Subcutaneous preadipocyte (primary cell): ENCODE results near the gene MRPS18A. TPM values are rescaled to one million over a fixed set of nuclear protein-coding genes. Genes with fewer than 3 reads are reported as not detected.

ENCODE experiments used
- total RNA-seq: library from RNA; depleted of rRNA; stranded (reverse); fragments of >200 nt; gene quantifications from 2 replicates; pipeline ENCODE4 v1.2.3, GENCODE V29; 2012

The MRPS18A gene
- total RNA-seq, result 34.6 and 35.6 TPM in 2 replicates

DNA sequence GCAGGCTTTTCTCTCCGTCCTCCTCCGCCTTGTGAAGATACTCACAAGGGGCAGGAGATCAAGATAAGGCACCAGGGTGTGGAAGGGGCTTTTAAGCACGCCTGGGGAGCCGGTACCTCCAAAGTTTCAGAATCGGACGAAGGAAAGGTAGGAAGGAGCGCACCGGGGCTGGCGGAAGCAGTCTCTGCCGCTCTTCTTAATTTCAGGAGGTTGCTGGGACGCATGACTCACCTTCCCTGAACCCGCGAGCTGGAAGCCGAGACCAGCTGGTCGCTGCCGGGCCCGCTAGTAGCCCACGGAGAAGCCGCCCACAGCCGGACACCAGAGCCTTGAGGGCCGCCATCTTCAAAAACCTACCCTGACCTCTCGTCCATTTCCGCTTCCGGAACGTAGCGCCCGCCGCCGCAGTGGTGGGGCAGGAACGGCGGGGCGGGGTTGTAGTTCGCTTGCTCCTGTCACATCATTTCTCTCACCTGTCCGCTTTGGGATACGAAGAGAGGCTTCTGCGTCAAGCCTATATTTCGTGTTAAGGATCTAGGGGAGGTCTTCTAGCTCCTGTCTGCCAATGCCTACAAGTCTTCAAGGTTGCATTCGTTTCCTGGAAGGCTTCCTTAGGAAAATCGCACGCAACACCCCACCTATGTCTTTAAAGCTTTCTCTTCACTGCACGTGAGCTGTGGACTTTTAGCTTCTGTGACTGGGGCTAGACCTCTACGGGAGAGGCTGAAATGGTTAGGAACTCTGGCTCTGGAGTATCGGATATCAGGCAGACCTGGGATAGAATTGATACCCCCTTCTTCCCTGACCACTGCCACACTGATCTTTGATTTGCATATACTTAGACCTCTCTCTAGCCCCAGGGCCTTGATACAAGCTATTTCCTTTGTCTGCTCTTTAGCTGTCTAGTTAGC lies at the start of gene MRPS18A:
TSS of gene MRPS18A (minus strand) at position 355 of the 911 bp plus-strand sequence. CDS start at position 343, 12 bp downstream.

GRCh38 chr6:43644940-43645612 lies 42.5 kb downstream of the MRPS18A start, which contains the start of gene RSPH9:
Gene RSPH9, plus strand, starts transcription at chr6:43645036. Its CDS starts 63 bp downstream, at chr6:43645099.

GRCh38 chr6:43635387-43636307 lies 51.9 kb downstream of the MRPS18A start, which contains the start of gene MAD2L1BP:
Gene MAD2L1BP, plus strand, starts transcription at chr6:43635840. Its CDS starts 36 bp downstream, at chr6:43635876.

GRCh38 chr6:43629104-43629504 lies 58.5 kb downstream of the MRPS18A start, which contains the start of gene GTPBP2:
Gene GTPBP2, minus strand, starts transcription at chr6:43629264. Its CDS starts 102 bp downstream, at chr6:43629162.

Other genes with a start within 250 kb of the MRPS18A start
- gene DLK2, start 232.2 kb downstream of the MRPS18A start, total RNA-seq, result 0.20 TPM in 1 of 2 replicates, not detected in the other
- 13.6 and 15.6 TPM in 2 replicates for gene TJAP1, start 210.2 kb downstream of the MRPS18A start, total RNA-seq
- gene LRRC73, start 177.4 kb downstream of the MRPS18A start, total RNA-seq, result 0.37 and 1.4 TPM in 2 replicates
- 62.8 and 68.0 TPM in 2 replicates for gene YIPF3, start 170.9 kb downstream of the MRPS18A start, total RNA-seq
- gene POLR1C, start 170.7 kb downstream of the MRPS18A start, total RNA-seq, result 47.5 and 51.8 TPM in 2 replicates
- gene XPO5, start 111.8 kb downstream of the MRPS18A start, total RNA-seq, result 33.4 and 53.6 TPM in 2 replicates
- 22.4 and 30.1 TPM in 2 replicates for gene POLH, start 111.6 kb downstream of the MRPS18A start, total RNA-seq
- 35.6 and 50.0 TPM in 2 replicates for gene GTPBP2, start 58.5 kb downstream of the MRPS18A start, total RNA-seq
- 16.0 and 26.1 TPM in 2 replicates for gene MAD2L1BP, start 52.0 kb downstream of the MRPS18A start, total RNA-seq
- 0.39 and 0.73 TPM in 2 replicates for gene RSPH9, start 42.8 kb downstream of the MRPS18A start, total RNA-seq
- 119 and 133 TPM in 2 replicates for gene VEGFA, start 82.4 kb upstream of the MRPS18A start, total RNA-seq